Esophagus squamous epithelium (tissue), 4 donors: Measurements from ENCODE around the gene DCLRE1B.

Experiments
- CTCF ChIP-seq, 6 experiments: fragments of 450-650 bp in 4 of 6; fragments of 200-600 bp in 2 of 6; sonication (generic) in 2 of 6; IDR thresholded peaks; one replicate each; pipeline ENCODE4 v1.5.1; 2016 to 2019; ENCODE audit warnings: antibody characterized with exemption in 6 of 6, mild to moderate bottlenecking in 4 of 6, moderate library complexity in 4 of 6
- POLR2A ChIP-seq, 4 donors: fragments of 450-650 bp; IDR thresholded peaks; one replicate each; pipeline ENCODE4 v1.6.1; 2017; ENCODE audit warnings: antibody characterized with exemption in 4 of 4, mild to moderate bottlenecking in 4 of 4, moderate library complexity in 3 of 4

- no peak for TF ChIP-seq POLR2A (IDR thresholded peaks at IDR 0.05)
- TF ChIP-seq CTCF (IDR thresholded peaks at IDR 0.05) = no peak
These were observed 6.0 kb upstream of the DCLRE1B start for GRCh38 chr1:113899111-113899510.
